HepG2 (cell line): ENCODE data around the gene POP5. TPM values are rescaled to one million over a fixed set of nuclear protein-coding genes. Genes with fewer than 3 reads are reported as not detected.

Experiments
- ATAC-seq: fragments of 200-7000 bp; cut with Tn5 transposase; 3 replicates; pipeline ENCODE4 v1.9.1; 2020; ENCODE audit warnings: mild to moderate bottlenecking, moderate library complexity
- BruUV-seq: library from RNA; stranded (reverse); fragments of 400-500 nt; replicated peaks from 2 replicates; lab custom pipeline; 2021; lab: Mats Ljungman, UMichigan
- CTCF ChIA-PET: fragments of 300-600 bp; formaldehyde crosslinking; extraction: SDS; loops from one replicate; lab custom pipeline; 2021; ENCODE audit warnings: low total read pairs, inconsistent platforms, low intra/inter-chr PET ratio; lab: Yijun Ruan, JAX
- POLR2A ChIA-PET: fragments of 350-600 bp; sonication (Branson Sonifier 250); formaldehyde crosslinking; loops from one replicate; lab custom pipeline; 2020; ENCODE audit warnings: antibody characterized with exemption, inconsistent platforms; lab: Yijun Ruan, JAX
- DNase-seq: peaks from one replicate; pipeline ENCODE4 v3.0.0-alpha.2; 2015; ENCODE audit warnings: low spot score
- FAIRE-seq: peaks from 3 replicates; lab custom pipeline; 2011; peaks lifted over from hg19 to GRCh38; lab: Jason Lieb, UNC
- H2AFZ ChIP-seq: one replicate; pipeline ENCODE4 v1.6.1; 2011; ENCODE audit warnings: low read length, inconsistent platforms
- H3K27ac ChIP-seq: fragments of 300-600 bp; 3 replicates; pipeline ENCODE4 v1.8.0; 2011; ENCODE audit warnings: mixed run types, mild to moderate bottlenecking, mixed read lengths, low read length, inconsistent platforms; ENCODE audit not compliant: insufficient read depth; ENCODE audit errors: extremely low read length
- H3K27me3 ChIP-seq, 2 experiments: fragments of 200-600 bp in 1 of 2; 2 replicates in 1 of 2; 3 replicates in 1 of 2; pipeline versions ENCODE4 v1.6.0 to v1.8.0; 2011; ENCODE audit warnings: low read length in 2 of 2, mild to moderate bottlenecking in 2 of 2, moderate library complexity in 2 of 2, inconsistent platforms in 1 of 2; ENCODE audit not compliant: insufficient read depth in 2 of 2, control insufficient read depth in 1 of 2
- H3K36me3 ChIP-seq, 2 experiments: fragments of 200-600 bp in 1 of 2; replicated peaks in 1 of 2; 2 replicates in 1 of 2; 3 replicates in 1 of 2; pipeline versions ENCODE4 v1.5.1 to v1.8.0; 2011; ENCODE audit warnings: low read length in 2 of 2, inconsistent platforms in 1 of 2; ENCODE audit not compliant: insufficient read depth in 2 of 2, control insufficient read depth in 1 of 2
- H3K4me1 ChIP-seq: 2 replicates; pipeline ENCODE4 v1.5.1; 2012; ENCODE audit warnings: low read length, inconsistent platforms; ENCODE audit not compliant: insufficient read depth
- H3K4me2 ChIP-seq: 2 replicates; pipeline ENCODE4 v1.6.0; 2011; ENCODE audit warnings: low read depth, low read length, inconsistent platforms
- H3K4me3 ChIP-seq, 3 experiments: fragments of 200-600 bp in 1 of 3; sonication (generic), shearing (Covaris generic) in 1 of 3; replicated peaks in 1 of 3; 2 replicates each; pipeline ENCODE4 v1.5.1; 2011 to 2016; ENCODE audit warnings: low read length in 3 of 3, inconsistent platforms in 2 of 3, low read depth in 2 of 3, mild to moderate bottlenecking in 2 of 3, control low read depth in 1 of 3, mixed read lengths in 1 of 3; ENCODE audit not compliant: insufficient read depth in 1 of 3
- H3K79me2 ChIP-seq: one replicate; pipeline ENCODE4 v1.6.1; 2011; ENCODE audit warnings: low read length, inconsistent platforms; ENCODE audit not compliant: insufficient read depth
- H3K9ac ChIP-seq: 2 replicates; pipeline ENCODE4 v1.6.0; 2011; ENCODE audit warnings: mild to moderate bottlenecking, low read depth, low read length, inconsistent platforms; ENCODE audit not compliant: insufficient read depth
- H3K9me3 ChIP-seq: 2 replicates; pipeline ENCODE4 v1.5.1; 2012; ENCODE audit warnings: mild to moderate bottlenecking, low read length
- H4K20me1 ChIP-seq: 2 replicates; pipeline ENCODE4 v1.6.0; 2011; ENCODE audit warnings: inconsistent platforms, mild to moderate bottlenecking, low read length, moderate library complexity; ENCODE audit not compliant: insufficient read depth
- AHR ChIP-seq: IDR thresholded peaks from 2 replicates; pipeline ENCODE4 v1.6.1; 2018; ENCODE audit warnings: missing genetic modification reagents, missing compliant biosample characterization
- ATF5 ChIP-seq: sonication (generic); formaldehyde crosslinking; IDR thresholded peaks from 2 replicates; pipeline ENCODE4 v1.4.0; 2020; ENCODE audit warnings: mild to moderate bottlenecking, low read depth, missing genetic modification reagents
- BHLHE40 ChIP-seq: IDR thresholded peaks from 2 replicates; pipeline ENCODE4 v1.6.1; 2011; ENCODE audit warnings: low read length, improper control_type of control experiment
- CTCF ChIP-seq: sonication (generic); formaldehyde crosslinking; IDR thresholded peaks from 2 replicates; pipeline ENCODE4 v1.5.0; 2020; ENCODE audit warnings: mild to moderate bottlenecking, missing genetic modification reagents, moderate library complexity
- DR1 ChIP-seq: sonication (generic); formaldehyde crosslinking; IDR thresholded peaks from 2 replicates; pipeline ENCODE4 v1.8.0; 2021; ENCODE audit warnings: mild to moderate bottlenecking, missing genetic modification reagents, inconsistent platforms
- NCOR1 ChIP-seq: fragments of 200-600 bp; sonication (generic); IDR thresholded peaks from 2 replicates; pipeline ENCODE4 v1.7.0; 2017; ENCODE audit warnings: antibody characterized with exemption, low read length, borderline replicate concordance
- NR2F6 ChIP-seq, 2 experiments: IDR thresholded peaks; 2 replicates each; pipeline ENCODE4 v1.6.1; 2016; ENCODE audit warnings: antibody characterized with exemption in 1 of 2, mild to moderate bottlenecking in 1 of 2
- TEAD3 ChIP-seq: optimal IDR thresholded peaks from 2 replicates; pipeline ENCODE3; 2016; ENCODE audit warnings: borderline replicate concordance
- ZBTB14 ChIP-seq: sonication (generic); formaldehyde crosslinking; IDR thresholded peaks from 2 replicates; pipeline ENCODE4 v1.4.0; 2020; ENCODE audit warnings: missing genetic modification reagents
- ZFP37 ChIP-seq: sonication (generic); formaldehyde crosslinking; IDR thresholded peaks from 2 replicates; pipeline ENCODE4 v1.4.0; 2020; ENCODE audit warnings: missing genetic modification reagents, borderline replicate concordance
- ZFY ChIP-seq: sonication (generic); formaldehyde crosslinking; IDR thresholded peaks from 2 replicates; pipeline ENCODE4 v1.4.0; 2020; ENCODE audit warnings: missing genetic modification reagents
- ZNF317 ChIP-seq: sonication (generic); formaldehyde crosslinking; IDR thresholded peaks from 2 replicates; pipeline ENCODE4 v1.5.0; 2020; ENCODE audit warnings: mild to moderate bottlenecking, missing genetic modification reagents
- ZNF460 ChIP-seq: sonication (generic); formaldehyde crosslinking; IDR thresholded peaks from 2 replicates; pipeline ENCODE4 v1.5.1; 2020; ENCODE audit warnings: missing genetic modification reagents, mild to moderate bottlenecking, borderline replicate concordance
- ZNF724P ChIP-seq: sonication (generic); formaldehyde crosslinking; IDR thresholded peaks from 2 replicates; pipeline ENCODE4 v1.8.0; 2022; ENCODE audit warnings: missing genetic modification reagents, borderline replicate concordance
- WGBS: methylation state at CpG from one replicate; pipeline ENCODE4 v1.1.6; 2017; ENCODE audit warnings: low lambda C conversion rate; 5-methylcytosine and 5-hydroxymethylcytosine counted together
- in situ Hi-C: cut with HindIII; loops from 2 replicates; pipeline ENCODE4 v1.10.0; 2017; ENCODE audit warnings: low pct_unique_long_range_greater_than_20kb; ENCODE audit not compliant: extremely low pct_ligation_motif_present
- intact Hi-C: fragments of 100-400 bp; cut with micrococcal nuclease; formaldehyde crosslinking; loops from one replicate; pipeline ENCODE4 v1.10.0; 2022; ENCODE audit not compliant: unreplicated experiment
- polyA plus RNA-seq, 8 experiments: library from polyadenylated mRNA; depleted of rRNA in 3 of 8; stranded (reverse) in 7 of 8; unstranded in 1 of 8; fragments of >200 nt; fragmentation: Illumina TruSeq in 4 of 8; extraction: Trizol in 4 of 8; gene quantifications; 2 replicates each; pipeline versions ENCODE4 v1.2.1 to v1.2.3, GENCODE V29; 2011 to 2016; ENCODE audit warnings: low read depth in 4 of 8, missing spikeins in 1 of 8, mixed read lengths in 1 of 8; ENCODE audit not compliant: insufficient read depth in 1 of 8
- total RNA-seq, 5 experiments: library from RNA; depleted of rRNA; stranded (reverse); fragments of >200 nt; fragmentation: Illumina TruSeq; extraction: Trizol; gene quantifications; 2 replicates each; pipeline ENCODE4 v1.2.3, GENCODE V29; 2016; ENCODE audit warnings: low read depth in 1 of 5
- TF ChIP-seq, protein P1 (sequence below): IDR thresholded peaks from 2 replicates; pipeline ENCODE4 v1.6.1; 2016; ENCODE audit warnings: mild to moderate bottlenecking, missing biosample characterization, missing genetic modification reagents
- TF ChIP-seq, protein P2 (sequence below): sonication (generic); formaldehyde crosslinking; IDR thresholded peaks from 2 replicates; pipeline ENCODE4 v1.4.0; 2020; ENCODE audit warnings: missing genetic modification reagents, borderline replicate concordance
- TF ChIP-seq, protein P3 (sequence below): sonication (generic); formaldehyde crosslinking; IDR thresholded peaks from 2 replicates; pipeline ENCODE4 v1.4.0; 2020; ENCODE audit warnings: mild to moderate bottlenecking, missing genetic modification reagents

The POP5 gene
- total and polyA plus RNA-seq, 2 of the 13 experiments (the other 11 are each of a cell fraction or from before 2014, with no cell fraction given): 45.6 to 61.3 TPM

DNA sequence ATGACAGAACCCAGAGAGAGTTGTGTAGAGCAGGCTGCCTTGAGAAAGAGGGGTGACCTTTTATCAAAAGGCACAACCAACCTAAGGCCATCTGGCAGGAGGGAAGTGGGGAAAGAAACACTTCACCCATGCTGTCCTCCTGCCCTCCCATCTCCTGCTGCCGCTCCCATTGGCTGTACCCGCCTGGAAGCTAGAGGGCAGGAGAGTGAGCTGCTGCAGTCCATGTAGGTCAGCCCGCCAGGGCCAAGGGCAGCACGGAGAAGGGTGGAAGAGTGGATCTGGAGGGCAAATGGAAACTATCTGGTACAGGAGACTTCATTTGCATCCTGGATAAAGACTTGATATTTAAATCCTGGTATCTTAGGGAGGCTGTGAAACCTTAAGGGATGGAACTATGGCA lies 47.7 kb upstream of the POP5 start:
- DNase-seq: peak; percentile 29
- BruUV-seq: no TSS peak
- TF ChIP-seq ZNF317 (CRISPR knock-in tag) (no peak), ZNF724P (CRISPR knock-in tag) (no peak), ZFP37 (no peak), ZBTB14 (CRISPR knock-in tag) (no peak), NR2F6 (IDR thresholded peaks at IDR 0.05) (no peak), NR2F6 (CRISPR knock-in tag; IDR thresholded peaks at IDR 0.05) (0 out of 2 replicates have a peak, but pooled peaks have one; percentile 11), NCOR1 (no peak), ZFY (no peak), AHR (no peak), TEAD3 (CRISPR knock-in tag) (peak; percentile 27), DR1 (CRISPR knock-in tag) (no peak), CTCF (CRISPR knock-in tag) (peak; percentile 78), ZNF460 (CRISPR knock-in tag) (no peak), BHLHE40 (no peak), ATF5 (no peak)
- TF ChIP-seq, protein P1, sequence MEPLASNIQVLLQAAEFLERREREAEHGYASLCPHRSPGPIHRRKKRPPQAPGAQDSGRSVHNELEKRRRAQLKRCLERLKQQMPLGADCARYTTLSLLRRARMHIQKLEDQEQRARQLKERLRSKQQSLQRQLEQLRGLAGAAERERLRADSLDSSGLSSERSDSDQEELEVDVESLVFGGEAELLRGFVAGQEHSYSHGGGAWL (CRISPR knock-in tag): no peak
- TF ChIP-seq, protein P2, sequence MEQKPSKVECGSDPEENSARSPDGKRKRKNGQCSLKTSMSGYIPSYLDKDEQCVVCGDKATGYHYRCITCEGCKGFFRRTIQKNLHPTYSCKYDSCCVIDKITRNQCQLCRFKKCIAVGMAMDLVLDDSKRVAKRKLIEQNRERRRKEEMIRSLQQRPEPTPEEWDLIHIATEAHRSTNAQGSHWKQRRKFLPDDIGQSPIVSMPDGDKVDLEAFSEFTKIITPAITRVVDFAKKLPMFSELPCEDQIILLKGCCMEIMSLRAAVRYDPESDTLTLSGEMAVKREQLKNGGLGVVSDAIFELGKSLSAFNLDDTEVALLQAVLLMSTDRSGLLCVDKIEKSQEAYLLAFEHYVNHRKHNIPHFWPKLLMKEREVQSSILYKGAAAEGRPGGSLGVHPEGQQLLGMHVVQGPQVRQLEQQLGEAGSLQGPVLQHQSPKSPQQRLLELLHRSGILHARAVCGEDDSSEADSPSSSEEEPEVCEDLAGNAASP (CRISPR knock-in tag): no peak
- TF ChIP-seq, protein P3, sequence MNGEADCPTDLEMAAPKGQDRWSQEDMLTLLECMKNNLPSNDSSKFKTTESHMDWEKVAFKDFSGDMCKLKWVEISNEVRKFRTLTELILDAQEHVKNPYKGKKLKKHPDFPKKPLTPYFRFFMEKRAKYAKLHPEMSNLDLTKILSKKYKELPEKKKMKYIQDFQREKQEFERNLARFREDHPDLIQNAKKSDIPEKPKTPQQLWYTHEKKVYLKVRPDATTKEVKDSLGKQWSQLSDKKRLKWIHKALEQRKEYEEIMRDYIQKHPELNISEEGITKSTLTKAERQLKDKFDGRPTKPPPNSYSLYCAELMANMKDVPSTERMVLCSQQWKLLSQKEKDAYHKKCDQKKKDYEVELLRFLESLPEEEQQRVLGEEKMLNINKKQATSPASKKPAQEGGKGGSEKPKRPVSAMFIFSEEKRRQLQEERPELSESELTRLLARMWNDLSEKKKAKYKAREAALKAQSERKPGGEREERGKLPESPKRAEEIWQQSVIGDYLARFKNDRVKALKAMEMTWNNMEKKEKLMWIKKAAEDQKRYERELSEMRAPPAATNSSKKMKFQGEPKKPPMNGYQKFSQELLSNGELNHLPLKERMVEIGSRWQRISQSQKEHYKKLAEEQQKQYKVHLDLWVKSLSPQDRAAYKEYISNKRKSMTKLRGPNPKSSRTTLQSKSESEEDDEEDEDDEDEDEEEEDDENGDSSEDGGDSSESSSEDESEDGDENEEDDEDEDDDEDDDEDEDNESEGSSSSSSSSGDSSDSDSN (CRISPR knock-in tag): 0 out of 2 replicates have a peak, but pooled peaks have one; percentile 37

More for the DNA sequence above, 47.7 kb upstream of the POP5 start:
- intact Hi-C loops (no loop called here), in situ Hi-C loops (no loop called here)
- no peak overlapping the region for H2AFZ ChIP-seq
- H3K27me3 ChIP-seq: peaks cover 0 to 14% of the 10 kb centered on the region in 2 experiments
- H3K9me3 ChIP-seq: no peaks in the 10 kb centered on the region
- H4K20me1 ChIP-seq: no peaks in the 10 kb centered on the region
- WGBS: 1% methylated on average over 4 of the region's 4 CpGs
- H3K79me2 ChIP-seq: no peaks in the 10 kb centered on the region
- ChIA-PET CTCF (no interaction called here), POLR2A (interaction anchor here (1.3 kb wide), 1 partner anchor 21 kb away, joined by 4 read pairs; no protein-coding TSS in a partner anchor)
- H3K36me3 ChIP-seq: no peaks in the 10 kb centered on the region
- peak; percentile 99 for ATAC-seq
- peaks cover 10% of the 10 kb centered on the region; the same call in 1 of the 2 replicates for H3K4me1 ChIP-seq
- no peak overlapping the region for H3K9ac ChIP-seq
- FAIRE-seq: peak; percentile 34
- peak overlapping the region; percentile 29; the same call in 1 of the 2 replicates for H3K4me2 ChIP-seq
- no peak overlapping the region for H3K27ac ChIP-seq
- no peak overlapping the region; a peak in 1 of 6 replicates for H3K4me3 ChIP-seq
